SU-DHL-6 (cell line): ENCODE measurements around the gene CEBPG.

Experiments
- H2AFZ ChIP-seq: fragments of 200-600 bp; sonication (generic); 2 replicates; pipeline ENCODE4 v1.6.1; 2014; ENCODE audit warnings: low read depth, mild to moderate bottlenecking, moderate library complexity, mixed read lengths, antibody characterized with exemption, low read length; ENCODE audit not compliant: severe bottlenecking
- H3F3A ChIP-seq: fragments of 200-600 bp; shearing (Covaris generic); 2 replicates; pipeline ENCODE4 v1.6.0; 2016; ENCODE audit warnings: antibody characterized with exemption, mild to moderate bottlenecking; ENCODE audit not compliant: insufficient read depth
- H3K27ac ChIP-seq: fragments of 200-600 bp; sonication (generic); 2 replicates; pipeline ENCODE4 v1.5.1; 2016; ENCODE audit warnings: low read depth, mild to moderate bottlenecking, low read length, moderate library complexity, mixed read lengths
- H3K27me3 ChIP-seq: fragments of 200-600 bp; sonication (generic), shearing (Covaris generic); 2 replicates; pipeline ENCODE4 v1.6.0; 2014; ENCODE audit warnings: mild to moderate bottlenecking, low read length
- H3K36me3 ChIP-seq: fragments of 200-600 bp; sonication (generic); 2 replicates; pipeline ENCODE4 v1.6.1; 2014; ENCODE audit warnings: mild to moderate bottlenecking, low read length, mixed read lengths
- H3K4me2 ChIP-seq: fragments of 300-600, 200-600 bp; shearing (Covaris generic), sonication (generic); 2 replicates; pipeline ENCODE4 v1.6.0; 2014; ENCODE audit warnings: low read length, low read depth, mild to moderate bottlenecking; ENCODE audit not compliant: poor library complexity, severe bottlenecking
- H3K4me3 ChIP-seq: fragments of 200-600 bp; sonication (generic); 2 replicates; pipeline ENCODE4 v1.5.1; 2014; ENCODE audit warnings: antibody characterized with exemption, low read length, mild to moderate bottlenecking, mixed read lengths; ENCODE audit not compliant: insufficient read depth, poor library complexity, severe bottlenecking
- H3K79me2 ChIP-seq: fragments of 200-600 bp; sonication (generic); 2 replicates; pipeline ENCODE4 v1.6.1; 2014; ENCODE audit warnings: mild to moderate bottlenecking, low read length, moderate library complexity; ENCODE audit not compliant: insufficient read depth
- H3K9ac ChIP-seq: fragments of 200-600 bp; sonication (generic); 2 replicates; pipeline ENCODE4 v1.7.0; 2014; ENCODE audit warnings: mild to moderate bottlenecking, low read length
- H3K9me2 ChIP-seq: fragments of 200-600 bp; sonication (generic); replicated peaks from 2 replicates; pipeline ENCODE4 v1.6.1; 2014; ENCODE audit warnings: low read length; ENCODE audit not compliant: insufficient read depth
- H3K9me3 ChIP-seq: fragments of 200-600 bp; sonication (generic); 2 replicates; pipeline ENCODE4 v1.6.1; 2014; ENCODE audit warnings: low read length, mixed read lengths; ENCODE audit not compliant: insufficient read depth
- H4K20me1 ChIP-seq: fragments of 200-600 bp; sonication (generic); 2 replicates; pipeline ENCODE4 v1.6.1; 2014; ENCODE audit warnings: low read depth, mild to moderate bottlenecking, antibody characterized with exemption, low read length, moderate library complexity, mixed read lengths
- EZH2phosphoT487 ChIP-seq: fragments of 200-600 bp; sonication (generic), shearing (Covaris generic); conservative IDR thresholded peaks from 2 replicates; pipeline ENCODE4 v1.6.1; 2018; ENCODE audit warnings: mild to moderate bottlenecking, antibody characterized with exemption, low read length, moderate library complexity, mixed read lengths
- TF ChIP-seq, protein P1 (sequence below): fragments of 200-600 bp; sonication (generic); IDR thresholded peaks from one replicate; pipeline ENCODE4 v1.5.1; 2017; ENCODE audit warnings: antibody characterized with exemption, mild to moderate bottlenecking, low read length, moderate library complexity; ENCODE audit not compliant: insufficient read depth, poor library complexity, severe bottlenecking

Gene CEBPG

DNA sequence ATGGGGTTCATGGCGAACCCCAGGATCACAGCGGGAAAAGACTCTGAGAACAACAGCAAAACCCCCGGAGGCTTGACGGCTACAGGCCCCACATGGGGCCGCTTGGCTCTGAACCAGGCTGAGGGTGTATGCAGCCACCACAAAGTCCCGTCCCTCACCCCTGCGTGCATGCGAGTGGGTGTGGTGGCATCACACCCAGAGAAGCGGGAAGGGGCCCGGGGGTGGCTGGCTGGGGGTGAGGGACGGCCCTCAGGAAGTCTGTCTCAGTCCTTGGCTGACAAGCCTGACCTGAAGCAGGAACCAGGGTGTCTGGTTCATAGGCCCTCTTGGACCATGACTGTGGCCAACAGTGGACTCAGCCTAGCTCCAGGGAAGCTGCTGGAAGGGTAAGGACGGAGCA, 34.2 kb downstream of the CEBPG start:
- no peak for TF ChIP-seq EZH2phosphoT487
- TF ChIP-seq, protein P1, sequence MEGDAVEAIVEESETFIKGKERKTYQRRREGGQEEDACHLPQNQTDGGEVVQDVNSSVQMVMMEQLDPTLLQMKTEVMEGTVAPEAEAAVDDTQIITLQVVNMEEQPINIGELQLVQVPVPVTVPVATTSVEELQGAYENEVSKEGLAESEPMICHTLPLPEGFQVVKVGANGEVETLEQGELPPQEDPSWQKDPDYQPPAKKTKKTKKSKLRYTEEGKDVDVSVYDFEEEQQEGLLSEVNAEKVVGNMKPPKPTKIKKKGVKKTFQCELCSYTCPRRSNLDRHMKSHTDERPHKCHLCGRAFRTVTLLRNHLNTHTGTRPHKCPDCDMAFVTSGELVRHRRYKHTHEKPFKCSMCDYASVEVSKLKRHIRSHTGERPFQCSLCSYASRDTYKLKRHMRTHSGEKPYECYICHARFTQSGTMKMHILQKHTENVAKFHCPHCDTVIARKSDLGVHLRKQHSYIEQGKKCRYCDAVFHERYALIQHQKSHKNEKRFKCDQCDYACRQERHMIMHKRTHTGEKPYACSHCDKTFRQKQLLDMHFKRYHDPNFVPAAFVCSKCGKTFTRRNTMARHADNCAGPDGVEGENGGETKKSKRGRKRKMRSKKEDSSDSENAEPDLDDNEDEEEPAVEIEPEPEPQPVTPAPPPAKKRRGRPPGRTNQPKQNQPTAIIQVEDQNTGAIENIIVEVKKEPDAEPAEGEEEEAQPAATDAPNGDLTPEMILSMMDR, result no peak
- H3K9ac ChIP-seq, result no peak overlapping the region

DNA sequence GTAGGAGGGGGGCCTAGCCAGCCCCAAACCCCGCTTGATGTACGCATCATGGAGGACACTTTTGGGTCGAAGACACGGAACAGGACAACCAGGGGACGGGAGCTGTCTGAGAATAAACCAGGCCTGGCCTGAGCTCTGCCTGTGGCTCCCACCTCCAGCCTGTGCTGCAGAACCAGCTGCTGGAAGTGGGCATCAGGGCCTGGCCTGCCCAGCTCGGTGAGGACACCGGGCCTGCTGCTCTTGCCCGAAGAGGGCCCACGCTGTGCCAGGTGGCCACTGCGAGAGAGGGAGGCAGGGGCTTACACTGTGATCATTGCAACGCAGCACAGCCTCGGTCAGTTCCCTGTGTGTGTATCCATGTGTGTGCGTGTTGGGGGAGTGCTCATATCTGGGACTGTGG, 34.6 kb downstream of the CEBPG start:
- Histone ChIP-seq H3K36me3 (no peaks in the 10 kb centered on the region), H2AFZ (no peak overlapping the region), H3K4me3 (no peak overlapping the region), H3K4me2 (no peak overlapping the region), H3K9ac (no peak overlapping the region), H3K79me2 (no peaks in the 10 kb centered on the region), H3K27ac (no peak overlapping the region), H3K9me3 (no peaks in the 10 kb centered on the region), H3K9me2 (no peaks in the 10 kb centered on the region), H3K27me3 (no peaks in the 10 kb centered on the region), H4K20me1 (no peaks in the 10 kb centered on the region), H3F3A (no peaks in the 10 kb centered on the region)
- TF ChIP-seq EZH2phosphoT487, result no peak
- TF ChIP-seq, protein P1, result no peak

More for the DNA sequence above, 34.2 kb downstream of the CEBPG start:
- Histone ChIP-seq H2AFZ (no peak overlapping the region), H3K4me3 (no peak overlapping the region), H3K36me3 (no peaks in the 10 kb centered on the region), H3K9me3 (no peaks in the 10 kb centered on the region), H3K27ac (no peak overlapping the region), H3K27me3 (no peaks in the 10 kb centered on the region), H3K4me2 (no peak overlapping the region), H3K79me2 (no peaks in the 10 kb centered on the region), H3F3A (no peaks in the 10 kb centered on the region), H4K20me1 (no peaks in the 10 kb centered on the region), H3K9me2 (no peaks in the 10 kb centered on the region)

DNA sequence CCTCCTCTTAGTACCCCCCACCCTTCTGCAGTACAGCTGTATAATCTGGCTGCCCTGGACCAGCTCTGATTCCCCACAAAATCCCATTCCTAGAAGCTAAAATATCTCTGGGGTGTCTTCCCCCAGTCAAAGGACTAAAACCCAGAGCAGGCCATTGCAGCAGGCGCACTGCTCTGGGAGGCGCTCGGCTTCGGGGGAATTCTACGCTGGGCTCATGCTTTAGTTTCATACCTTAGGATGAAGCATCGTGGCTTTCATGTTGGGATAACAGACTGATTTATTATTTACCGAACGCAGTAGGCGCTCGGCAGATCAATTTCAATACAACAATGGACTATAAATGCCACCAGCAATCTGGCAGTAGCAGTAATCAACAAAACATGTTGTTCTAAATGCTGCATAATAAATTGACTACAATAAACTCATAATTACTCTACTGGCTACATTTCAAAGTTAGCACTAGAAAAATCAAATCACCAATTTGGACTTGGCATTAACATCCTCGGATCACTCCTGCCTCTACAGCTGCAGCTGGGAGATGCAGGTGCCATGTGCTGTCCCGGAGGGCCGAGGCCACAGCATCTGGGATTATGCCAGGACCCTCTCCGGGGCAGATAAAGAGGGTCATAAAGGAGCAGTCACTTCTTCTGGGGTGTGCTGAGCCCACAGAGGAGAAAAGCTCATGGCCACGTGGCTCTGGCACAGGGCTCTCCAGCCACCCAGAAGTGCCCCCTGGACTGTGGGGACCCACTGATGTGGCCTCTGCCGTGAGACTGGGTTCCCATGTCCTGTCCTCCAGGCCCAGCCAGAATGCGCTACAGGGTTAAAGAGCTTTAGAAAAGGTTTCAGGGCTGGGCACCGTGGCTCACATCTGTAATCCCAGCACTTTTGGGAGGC, 35.3 kb downstream of the CEBPG start:
- no peak for TF ChIP-seq EZH2phosphoT487
- TF ChIP-seq, protein P1, result no peak

More for the DNA sequence above, 35.3 kb downstream of the CEBPG start:
- no peak overlapping the region for H3K4me3 ChIP-seq
- no peaks in the 10 kb centered on the region for H3K9me2 ChIP-seq
- H3F3A ChIP-seq, result no peaks in the 10 kb centered on the region
- no peaks in the 10 kb centered on the region for H4K20me1 ChIP-seq
- H3K27ac ChIP-seq, result no peak overlapping the region
- no peaks in the 10 kb centered on the region for H3K36me3 ChIP-seq
- no peak overlapping the region for H2AFZ ChIP-seq
- no peak overlapping the region for H3K9ac ChIP-seq
- no peaks in the 10 kb centered on the region for H3K27me3 ChIP-seq
- H3K79me2 ChIP-seq, result no peaks in the 10 kb centered on the region
- H3K4me2 ChIP-seq, result no peak overlapping the region
- no peaks in the 10 kb centered on the region for H3K9me3 ChIP-seq
